Neural crest cell (in vitro differentiated cells): ENCODE measurements around the gene MYH14. TPM values are rescaled to one million over a fixed set of nuclear protein-coding genes. Genes with fewer than 3 reads are reported as not detected.

Experiments
- DNase-seq: peaks from one replicate; pipeline ENCODE4 v3.0.0; 2021; ENCODE audit warnings: low read depth, mixed read lengths, low spot score
- H3K27ac Mint-ChIP-seq: one replicate; pipeline ENCODE4 v1.8.0; 2021; ENCODE audit warnings: mild to moderate bottlenecking, mixed read lengths; ENCODE audit not compliant: unreplicated experiment
- H3K27me3 Mint-ChIP-seq: 2 replicates; pipeline ENCODE4 v1.8.0; 2021; ENCODE audit warnings: low read depth, mild to moderate bottlenecking, mixed read lengths
- H3K36me3 Mint-ChIP-seq: 2 replicates; pipeline ENCODE4 v1.8.0; 2021; ENCODE audit warnings: low read depth, mild to moderate bottlenecking, mixed read lengths
- H3K4me1 Mint-ChIP-seq: 2 replicates; pipeline ENCODE4 v1.8.0; 2021; ENCODE audit warnings: mixed read lengths
- H3K4me3 Mint-ChIP-seq: one replicate; pipeline ENCODE4 v1.8.0; 2021; ENCODE audit warnings: mild to moderate bottlenecking, mixed read lengths
- H3K9me3 Mint-ChIP-seq: 2 replicates; pipeline ENCODE4 v1.8.0; 2021; ENCODE audit warnings: mixed read lengths
- total RNA-seq: library from RNA; stranded (reverse); gene quantifications from 2 replicates; pipeline ENCODE4 v1.2.1, GENCODE V29; 2021
- TF ChIP-seq, protein P1 (sequence below): fragments of 200-600 bp; sonication (generic); conservative IDR thresholded peaks from 2 replicates; pipeline ENCODE4 v1.5.0; 2021; ENCODE audit warnings: antibody characterized with exemption, mild to moderate bottlenecking

The MYH14 gene
- total RNA-seq, 1 donor from 2014 or later, result 4.7 TPM

GRCh38 chr19:50322931-50323781 is 119.7 kb downstream of the MYH14 start:
- peaks cover 3% of the 10 kb centered on the region for H3K36me3 Mint-ChIP-seq
- peaks cover 25% of the 10 kb centered on the region for H3K4me1 Mint-ChIP-seq
- no peak overlapping the region for H3K27ac Mint-ChIP-seq
- TF ChIP-seq, protein P1, sequence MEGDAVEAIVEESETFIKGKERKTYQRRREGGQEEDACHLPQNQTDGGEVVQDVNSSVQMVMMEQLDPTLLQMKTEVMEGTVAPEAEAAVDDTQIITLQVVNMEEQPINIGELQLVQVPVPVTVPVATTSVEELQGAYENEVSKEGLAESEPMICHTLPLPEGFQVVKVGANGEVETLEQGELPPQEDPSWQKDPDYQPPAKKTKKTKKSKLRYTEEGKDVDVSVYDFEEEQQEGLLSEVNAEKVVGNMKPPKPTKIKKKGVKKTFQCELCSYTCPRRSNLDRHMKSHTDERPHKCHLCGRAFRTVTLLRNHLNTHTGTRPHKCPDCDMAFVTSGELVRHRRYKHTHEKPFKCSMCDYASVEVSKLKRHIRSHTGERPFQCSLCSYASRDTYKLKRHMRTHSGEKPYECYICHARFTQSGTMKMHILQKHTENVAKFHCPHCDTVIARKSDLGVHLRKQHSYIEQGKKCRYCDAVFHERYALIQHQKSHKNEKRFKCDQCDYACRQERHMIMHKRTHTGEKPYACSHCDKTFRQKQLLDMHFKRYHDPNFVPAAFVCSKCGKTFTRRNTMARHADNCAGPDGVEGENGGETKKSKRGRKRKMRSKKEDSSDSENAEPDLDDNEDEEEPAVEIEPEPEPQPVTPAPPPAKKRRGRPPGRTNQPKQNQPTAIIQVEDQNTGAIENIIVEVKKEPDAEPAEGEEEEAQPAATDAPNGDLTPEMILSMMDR, result no peak
- no peaks in the 10 kb centered on the region for H3K9me3 Mint-ChIP-seq
- no peak for DNase-seq
- H3K4me3 Mint-ChIP-seq, result no peak overlapping the region
- peaks cover 55% of the 10 kb centered on the region for H3K27me3 Mint-ChIP-seq

DNA sequence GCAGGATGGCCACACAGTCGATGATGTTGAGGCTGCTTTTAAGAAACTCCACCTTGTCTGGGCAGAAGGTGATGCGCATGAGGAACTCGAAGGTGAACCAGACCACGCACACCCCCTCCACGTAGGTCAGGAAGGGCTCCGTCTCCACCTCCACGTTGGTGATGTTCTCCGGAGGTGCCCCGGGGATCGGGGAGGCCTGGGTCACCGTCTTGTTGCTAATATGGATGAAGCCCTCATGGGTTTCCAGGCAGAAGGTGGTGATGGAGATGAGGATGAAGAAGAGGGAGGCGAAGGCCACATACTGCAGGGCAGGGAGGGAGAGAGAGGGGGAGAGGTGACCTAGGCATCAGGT is 120.3 kb downstream of the MYH14 start:
- TF ChIP-seq, protein P1, result no peak
- Mint-ChIP-seq H3K36me3 (peaks cover 3% of the 10 kb centered on the region), H3K4me1 (peaks cover 25% of the 10 kb centered on the region), H3K27me3 (peaks cover 50% of the 10 kb centered on the region), H3K9me3 (no peaks in the 10 kb centered on the region), H3K27ac (no peak overlapping the region), H3K4me3 (no peak overlapping the region)
- DNase-seq, result no peak

DNA sequence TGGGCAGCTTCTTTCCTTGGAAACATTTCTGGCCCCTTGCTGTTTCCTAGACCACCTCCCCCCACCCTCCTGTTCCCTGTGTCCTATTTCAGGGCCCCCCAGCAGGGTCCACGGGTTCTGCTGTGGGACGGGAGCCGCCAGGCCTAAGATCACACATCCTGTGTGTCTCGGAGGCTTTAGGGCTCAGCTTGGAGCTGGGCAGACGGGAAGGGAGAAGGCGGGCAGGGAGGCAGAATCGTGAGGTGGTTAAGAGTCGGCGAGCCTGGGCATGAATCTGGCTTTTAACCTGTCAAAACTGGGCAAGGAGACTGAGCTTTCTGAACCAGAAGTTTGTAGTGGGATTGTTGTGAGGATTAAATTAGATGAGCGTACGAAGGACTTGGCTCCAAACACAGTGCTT is 120.9 kb downstream of the MYH14 start:
- peaks cover 27% of the 10 kb centered on the region for H3K4me1 Mint-ChIP-seq
- H3K27ac Mint-ChIP-seq, result no peak overlapping the region
- no peak for DNase-seq
- TF ChIP-seq, protein P1, result no peak
- H3K36me3 Mint-ChIP-seq, result peaks cover 3% of the 10 kb centered on the region
- H3K4me3 Mint-ChIP-seq, result peak overlapping the region; percentile 51
- H3K27me3 Mint-ChIP-seq, result peaks cover 51% of the 10 kb centered on the region
- H3K9me3 Mint-ChIP-seq, result no peaks in the 10 kb centered on the region

- H3K4me3 Mint-ChIP-seq, result peak overlapping the region; percentile 81
- H3K9me3 Mint-ChIP-seq, result no peaks in the 10 kb centered on the region
- DNase-seq, result peak; percentile 87
- H3K36me3 Mint-ChIP-seq, result peaks cover 3% of the 10 kb centered on the region
- peaks cover 37% of the 10 kb centered on the region for H3K4me1 Mint-ChIP-seq
- peaks cover 57% of the 10 kb centered on the region for H3K27me3 Mint-ChIP-seq
- H3K27ac Mint-ChIP-seq, result no peak overlapping the region
- TF ChIP-seq, protein P1, result no peak
Measured at GRCh38 chr19:50325310-50326100, 122.1 kb downstream of the MYH14 start.

DNA sequence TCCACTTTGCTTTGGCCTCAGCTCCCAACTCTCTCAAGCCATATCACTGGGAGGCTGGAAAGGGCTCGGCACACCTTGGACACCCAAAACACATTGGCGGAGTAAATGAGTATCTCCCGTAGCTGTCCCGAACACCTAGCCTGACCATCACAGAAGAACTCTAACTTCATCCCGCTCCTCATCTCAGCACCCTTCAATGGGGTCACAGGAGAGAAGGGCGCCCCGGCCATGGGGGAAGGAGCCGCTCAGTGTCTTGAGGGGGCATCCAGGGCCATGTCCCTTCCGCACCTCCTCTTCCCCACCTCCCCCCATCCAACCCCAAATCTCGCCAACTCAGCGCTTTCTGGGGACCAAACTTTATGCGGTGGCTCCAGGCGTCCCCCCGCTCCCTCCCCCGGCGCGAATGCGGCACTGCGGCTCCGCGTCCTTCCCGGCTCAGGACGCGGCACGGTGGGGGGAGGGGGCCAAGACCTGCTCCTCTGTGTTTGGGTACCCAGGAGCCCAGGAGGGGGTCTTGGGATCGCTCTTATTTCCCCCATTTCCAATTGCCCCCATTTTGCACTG is 122.8 kb downstream of the MYH14 start:
- Mint-ChIP-seq H3K4me1 (peaks cover 41% of the 10 kb centered on the region), H3K27me3 (peaks cover 61% of the 10 kb centered on the region), H3K36me3 (peaks cover 3% of the 10 kb centered on the region), H3K9me3 (no peaks in the 10 kb centered on the region), H3K27ac (no peak overlapping the region), H3K4me3 (no peak overlapping the region)
- TF ChIP-seq, protein P1, result no peak
- DNase-seq, result no peak
